GM12878 (cell line): Measurements from ENCODE around the gene TSPAN5. TPM values are rescaled to one million over a fixed set of nuclear protein-coding genes. Genes with fewer than 3 reads are reported as not detected.

Source experiments
- ATAC-seq: fragments of 200-7000 bp; cut with Tn5 transposase; 3 replicates; pipeline ENCODE4 v1.9.1; 2020; ENCODE audit warnings: mild to moderate bottlenecking, moderate library complexity
- BruUV-seq: library from RNA; stranded (reverse); fragments of 400-500 nt; replicated peaks from 2 replicates; lab custom pipeline; 2021; lab: Mats Ljungman, UMichigan
- CTCF ChIA-PET: fragments of 300-600 bp; sonication (Branson Sonifier 250); formaldehyde crosslinking; extraction: SDS; loops from one replicate; lab custom pipeline; 2021; ENCODE audit warnings: inconsistent platforms; lab: Yijun Ruan, JAX
- POLR2A ChIA-PET: fragments of 350-600 bp; formaldehyde crosslinking; extraction: SDS; loops from one replicate; lab custom pipeline; 2021; ENCODE audit warnings: inconsistent platforms; lab: Charles Lee
- RAD21 ChIA-PET: fragments of 300-600 bp; sonication (Branson Sonifier 250); formaldehyde crosslinking; loops from one replicate; lab custom pipeline; 2023; ENCODE audit warnings: antibody characterized with exemption; ENCODE audit not compliant: unreplicated experiment; lab: Charles Lee
- SMC1A ChIA-PET: fragments of 300-600 bp; sonication (Branson Sonifier 250); formaldehyde crosslinking; loops from one replicate; lab custom pipeline; 2023; ENCODE audit not compliant: unreplicated experiment, uncharacterized antibody; lab: Charles Lee
- DNase-seq: peaks from one replicate; pipeline ENCODE4 v3.0.0-alpha.2; 2011; ENCODE audit warnings: low read depth, low spot score
- FAIRE-seq: peaks from 3 replicates; lab custom pipeline; 2011; peaks lifted over from hg19 to GRCh38; lab: Jason Lieb, UNC
- H2AFZ ChIP-seq: 2 replicates; pipeline ENCODE4 v1.6.0; 2011; ENCODE audit warnings: low read depth, low read length, control low read depth; ENCODE audit not compliant: control insufficient read depth
- H3K27ac ChIP-seq: 2 replicates; pipeline ENCODE4 v1.5.1; 2011; ENCODE audit warnings: control low read depth; ENCODE audit not compliant: control insufficient read depth, insufficient read depth
- H3K27me3 ChIP-seq, 2 experiments: replicated peaks in 1 of 2; 2 replicates each; pipeline versions ENCODE4 v1.6.0 to v1.6.1; 2011; ENCODE audit warnings: low read length in 1 of 2; ENCODE audit not compliant: control insufficient read depth in 2 of 2, insufficient read depth in 2 of 2
- H3K36me3 ChIP-seq, 2 experiments: 2 replicates each; pipeline ENCODE4 v1.5.1; 2011; ENCODE audit warnings: low read length in 1 of 2; ENCODE audit not compliant: control insufficient read depth in 2 of 2, insufficient read depth in 2 of 2
- H3K4me1 ChIP-seq: 2 replicates; pipeline ENCODE4 v1.6.1; 2011; ENCODE audit warnings: mild to moderate bottlenecking, low read length, moderate library complexity, mixed read lengths; ENCODE audit not compliant: control insufficient read depth, insufficient read depth
- H3K4me2 ChIP-seq: 2 replicates; pipeline ENCODE4 v1.6.0; 2011; ENCODE audit warnings: control low read depth; ENCODE audit not compliant: control insufficient read depth, insufficient read depth
- H3K4me3 ChIP-seq: fragments of 200-600 bp; sonication (generic); 2 replicates; pipeline ENCODE4 v1.5.1; 2016
- H3K79me2 ChIP-seq: 2 replicates; pipeline ENCODE4 v1.6.0; 2011; ENCODE audit warnings: low read length; ENCODE audit not compliant: control insufficient read depth, insufficient read depth
- H3K9ac ChIP-seq: 2 replicates; pipeline ENCODE4 v1.8.0; 2011; ENCODE audit warnings: low read length, control low read depth, mixed read lengths; ENCODE audit not compliant: control insufficient read depth, insufficient read depth
- H3K9me3 ChIP-seq: replicated peaks from 3 replicates; pipeline ENCODE4 v1.5.1; 2011; ENCODE audit warnings: mild to moderate bottlenecking, low read length; ENCODE audit not compliant: control insufficient read depth, insufficient read depth
- H4K20me1 ChIP-seq: 2 replicates; pipeline ENCODE4 v1.6.0; 2011; ENCODE audit not compliant: control insufficient read depth, insufficient read depth
- ATF7 ChIP-seq: fragments of 450-650 bp; IDR thresholded peaks from 2 replicates; pipeline ENCODE4 v1.6.1; 2016; ENCODE audit warnings: low read depth, mild to moderate bottlenecking
- BCL11A ChIP-seq: IDR thresholded peaks from 2 replicates; pipeline ENCODE4 v1.6.1; 2011; ENCODE audit warnings: low read depth, low read length
- EED ChIP-seq: sonication (generic); IDR thresholded peaks from 2 replicates; pipeline ENCODE4 v1.6.1; 2016; ENCODE audit warnings: antibody characterized with exemption, low read depth
- EGR1 ChIP-seq, 2 experiments: IDR thresholded peaks; 1 replicate in 1 of 2; 2 replicates in 1 of 2; pipeline ENCODE4 v1.6.1; 2011 to 2012; ENCODE audit warnings: low read depth in 2 of 2, low read length in 2 of 2, borderline replicate concordance in 1 of 2, mild to moderate bottlenecking in 1 of 2, moderate library complexity in 1 of 2
- EZH2 ChIP-seq: IDR thresholded peaks from 2 replicates; pipeline ENCODE4 v1.6.1; 2012; ENCODE audit warnings: low read depth, mild to moderate bottlenecking, control low read depth, inconsistent platforms, low read length, borderline replicate concordance; ENCODE audit not compliant: control insufficient read depth
- FOXK2 ChIP-seq: fragments of 450-650 bp; IDR thresholded peaks from 2 replicates; pipeline ENCODE4 v1.6.1; 2017; ENCODE audit warnings: mild to moderate bottlenecking, moderate library complexity
- IKZF1 ChIP-seq: fragments of 450-650 bp; conservative IDR thresholded peaks from 2 replicates; pipeline ENCODE4 v1.6.1; 2017; ENCODE audit warnings: antibody characterized with exemption, mild to moderate bottlenecking
- IKZF2 ChIP-seq, 2 experiments: fragments of 450-650 bp; IDR thresholded peaks; 2 replicates each; pipeline ENCODE4 v1.6.1; 2017; ENCODE audit warnings: mild to moderate bottlenecking in 2 of 2, moderate library complexity in 2 of 2
- NBN ChIP-seq: fragments of 450-650 bp; IDR thresholded peaks from 2 replicates; pipeline ENCODE4 v1.6.1; 2016
- NFIC ChIP-seq: IDR thresholded peaks from 2 replicates; pipeline ENCODE4 v1.6.1; 2012; ENCODE audit warnings: low read depth, mild to moderate bottlenecking, inconsistent platforms, low read length, moderate library complexity
- RUNX3 ChIP-seq: IDR thresholded peaks from 2 replicates; pipeline ENCODE4 v1.6.1; 2012; ENCODE audit warnings: low read length, inconsistent platforms
- TARDBP ChIP-seq: IDR thresholded peaks from 2 replicates; pipeline ENCODE4 v1.6.1; 2016; ENCODE audit warnings: borderline replicate concordance
- YY1 ChIP-seq: IDR thresholded peaks from 2 replicates; pipeline ENCODE4 v1.6.1; 2011; ENCODE audit warnings: low read depth, mild to moderate bottlenecking, low read length
- ZNF384 ChIP-seq: IDR thresholded peaks from 2 replicates; pipeline ENCODE4 v1.6.1; 2012; ENCODE audit warnings: low read depth, mild to moderate bottlenecking, low read length, improper control_type of control experiment, borderline replicate concordance
- ZZZ3 ChIP-seq: IDR thresholded peaks from 2 replicates; pipeline ENCODE4 v1.6.1; 2011; ENCODE audit warnings: low read depth; ENCODE audit not compliant: control insufficient read depth, insufficient read length
- WGBS: methylation state at CpG from one replicate; pipeline ENCODE4 v1.1.6; 2016; ENCODE audit warnings: low lambda C conversion rate; ENCODE audit not compliant: insufficient replicate concordance, insufficient coverage; ENCODE audit errors: missing lambda C conversion rate; 5-methylcytosine and 5-hydroxymethylcytosine counted together
- in situ Hi-C: fragments of 300-500 bp; cut with MboI; formaldehyde crosslinking; loops from 9 replicates; pipeline ENCODE4 v1.14.3; 2018; ENCODE audit warnings: mixed read lengths
- intact Hi-C: fragments of 100-400 bp; cut with micrococcal nuclease; formaldehyde crosslinking; loops from one replicate; pipeline ENCODE4 v1.14.2; 2022; ENCODE audit not compliant: unreplicated experiment
- polyA plus RNA-seq, 11 experiments: library from polyadenylated mRNA; depleted of rRNA in 4 of 11; unstranded in 6 of 11; stranded (reverse) in 5 of 11; fragments of >200 nt; fragmentation: Nextera tagmentation in 4 of 11; fragmentation: Illumina TruSeq in 1 of 11; extraction: Ambion mirVana in 4 of 11; extraction: Trizol in 1 of 11; gene quantifications; 1 replicate in 1 of 11; 2 replicates in 10 of 11; pipeline versions ENCODE4 v1.2.1 to v1.2.3, GENCODE V29; 2011 to 2016; ENCODE audit warnings: inconsistent platforms in 2 of 11, missing spikeins in 2 of 11, low read depth in 1 of 11
- total RNA-seq, 4 experiments: library from RNA; depleted of rRNA in 3 of 4; stranded (reverse); fragments of >200 nt in 3 of 4; fragmentation: Illumina TruSeq in 1 of 4; extraction: Trizol in 1 of 4; gene quantifications; 2 replicates each; pipeline versions ENCODE4 v1.2.1 to v1.2.3, GENCODE V29; 2013 to 2021

Gene TSPAN5
- total and polyA plus RNA-seq, 10 of the 15 experiments (the other 5 are each of a cell fraction or from before 2014, with no cell fraction given): 0.09 to 8.2 (median 0.27) TPM

- Histone ChIP-seq H2AFZ (no peak overlapping the region), H3K27ac (no peak overlapping the region), H3K9me3 (no peaks in the 10 kb centered on the region), H3K4me2 (no peak overlapping the region), H4K20me1 (no peaks in the 10 kb centered on the region), H3K4me3 (no peak overlapping the region), H3K4me1 (no peaks in the 10 kb centered on the region), H3K36me3 (no peaks in the 10 kb centered on the region), H3K79me2 (no peaks in the 10 kb centered on the region), H3K9ac (no peak overlapping the region), H3K27me3 (no peaks in the 10 kb centered on the region)
- ChIA-PET SMC1A (interaction anchor here (0.8 to 2.7 kb wide), 4 partner anchors 11 to 43 kb away, joined by 3 to 9 read pairs (median 3); no protein-coding TSS in a partner anchor), POLR2A (no interaction called here), CTCF (interaction anchor here (1.1 kb wide), 1 partner anchor 28 kb away, joined by 4 read pairs; no protein-coding TSS in a partner anchor), RAD21 (no interaction called here)
- no TSS peak for BruUV-seq
- TF ChIP-seq BCL11A (no peak), ZNF384 (no peak), YY1 (no peak), NBN (no peak), FOXK2 (no peak), ZZZ3 (no peak), RUNX3 (peak; percentile 80), EGR1 (IDR thresholded peaks at IDR 0.05; ENCODE audit: borderline replicate concordance in 1 of 2, low read depth in 2 of 2, low read length in 2 of 2) (no peak), IKZF2 (IDR thresholded peaks at IDR 0.05) (peak in 1 of 2 experiments; percentile 39; a peak in 1 of 4 replicates), EED (peak; percentile 70), TARDBP (no peak), IKZF1 (peak; percentile 46; the same call in 1 of the 2 replicates), EZH2 (no peak), ATF7 (0 out of 2 replicates have a peak, but pooled peaks have one; percentile 17), NFIC (peak; percentile 52; the same call in 1 of the 2 replicates)
- FAIRE-seq (no peak), DNase-seq (no peak), ATAC-seq (no peak; the same call in 1 of the 3 replicates)
- in situ Hi-C loops: no loop called here
- WGBS: 30% methylated on average over 6 of the region's 6 CpGs
- intact Hi-C loops: no loop called here
Measured at GRCh38 chr4:98510757-98511517, 147.5 kb downstream of the TSPAN5 start.
